GM21723 (cell line): ENCODE data around the gene CHST5.

ENCODE experiments used
- ATAC-seq: cut with Tn5 transposase; IDR thresholded peaks from one replicate; pipeline ENCODE4 v1.9.1; 2021; ENCODE audit warnings: mild to moderate bottlenecking, moderate library complexity; ENCODE audit not compliant: unreplicated experiment

CHST5 gene

GRCh38 chr16:75481475-75481874, 54.4 kb downstream of the CHST5 start:
- no peak for ATAC-seq

- no peak for ATAC-seq
Observed at GRCh38 chr16:75479421-75479990, 56.4 kb downstream of the CHST5 start.
